GM12878 (cell line): Measurements from ENCODE around the gene SUPT7L. TPM values are rescaled to one million over a fixed set of nuclear protein-coding genes. Genes with fewer than 3 reads are reported as not detected.

Source experiments
- ATAC-seq: fragments of 200-7000 bp; cut with Tn5 transposase; 3 replicates; pipeline ENCODE4 v1.9.1; 2020; ENCODE audit warnings: mild to moderate bottlenecking, moderate library complexity
- BruUV-seq: library from RNA; stranded (reverse); fragments of 400-500 nt; replicated peaks from 2 replicates; lab custom pipeline; 2021; lab: Mats Ljungman, UMichigan
- CTCF ChIA-PET: fragments of 300-600 bp; sonication (Branson Sonifier 250); formaldehyde crosslinking; extraction: SDS; loops from one replicate; lab custom pipeline; 2021; ENCODE audit warnings: inconsistent platforms; lab: Yijun Ruan, JAX
- POLR2A ChIA-PET: fragments of 350-600 bp; formaldehyde crosslinking; extraction: SDS; loops from one replicate; lab custom pipeline; 2021; ENCODE audit warnings: inconsistent platforms; lab: Charles Lee
- RAD21 ChIA-PET: fragments of 300-600 bp; sonication (Branson Sonifier 250); formaldehyde crosslinking; loops from one replicate; lab custom pipeline; 2023; ENCODE audit warnings: antibody characterized with exemption; ENCODE audit not compliant: unreplicated experiment; lab: Charles Lee
- SMC1A ChIA-PET: fragments of 300-600 bp; sonication (Branson Sonifier 250); formaldehyde crosslinking; loops from one replicate; lab custom pipeline; 2023; ENCODE audit not compliant: unreplicated experiment, uncharacterized antibody; lab: Charles Lee
- DNase-seq: peaks from one replicate; pipeline ENCODE4 v3.0.0-alpha.2; 2011; ENCODE audit warnings: low read depth, low spot score
- FAIRE-seq: peaks from 3 replicates; lab custom pipeline; 2011; peaks lifted over from hg19 to GRCh38; lab: Jason Lieb, UNC
- H2AFZ ChIP-seq: 2 replicates; pipeline ENCODE4 v1.6.0; 2011; ENCODE audit warnings: low read depth, low read length, control low read depth; ENCODE audit not compliant: control insufficient read depth
- H3K27ac ChIP-seq: 2 replicates; pipeline ENCODE4 v1.5.1; 2011; ENCODE audit warnings: control low read depth; ENCODE audit not compliant: control insufficient read depth, insufficient read depth
- H3K27me3 ChIP-seq, 2 experiments: replicated peaks in 1 of 2; 2 replicates each; pipeline versions ENCODE4 v1.6.0 to v1.6.1; 2011; ENCODE audit warnings: low read length in 1 of 2; ENCODE audit not compliant: control insufficient read depth in 2 of 2, insufficient read depth in 2 of 2
- H3K36me3 ChIP-seq, 2 experiments: 2 replicates each; pipeline ENCODE4 v1.5.1; 2011; ENCODE audit warnings: low read length in 1 of 2; ENCODE audit not compliant: control insufficient read depth in 2 of 2, insufficient read depth in 2 of 2
- H3K4me1 ChIP-seq: 2 replicates; pipeline ENCODE4 v1.6.1; 2011; ENCODE audit warnings: mild to moderate bottlenecking, low read length, moderate library complexity, mixed read lengths; ENCODE audit not compliant: control insufficient read depth, insufficient read depth
- H3K4me2 ChIP-seq: 2 replicates; pipeline ENCODE4 v1.6.0; 2011; ENCODE audit warnings: control low read depth; ENCODE audit not compliant: control insufficient read depth, insufficient read depth
- H3K4me3 ChIP-seq: fragments of 200-600 bp; sonication (generic); 2 replicates; pipeline ENCODE4 v1.5.1; 2016
- H3K79me2 ChIP-seq: 2 replicates; pipeline ENCODE4 v1.6.0; 2011; ENCODE audit warnings: low read length; ENCODE audit not compliant: control insufficient read depth, insufficient read depth
- H3K9ac ChIP-seq: 2 replicates; pipeline ENCODE4 v1.8.0; 2011; ENCODE audit warnings: low read length, control low read depth, mixed read lengths; ENCODE audit not compliant: control insufficient read depth, insufficient read depth
- H3K9me3 ChIP-seq: replicated peaks from 3 replicates; pipeline ENCODE4 v1.5.1; 2011; ENCODE audit warnings: mild to moderate bottlenecking, low read length; ENCODE audit not compliant: control insufficient read depth, insufficient read depth
- H4K20me1 ChIP-seq: 2 replicates; pipeline ENCODE4 v1.6.0; 2011; ENCODE audit not compliant: control insufficient read depth, insufficient read depth
- HDGF ChIP-seq: fragments of 450-650 bp; IDR thresholded peaks from 2 replicates; pipeline ENCODE4 v1.6.1; 2016; ENCODE audit warnings: antibody characterized with exemption
- KLF5 ChIP-seq: fragments of 450-650 bp; IDR thresholded peaks from 2 replicates; pipeline ENCODE4 v1.6.1; 2014; ENCODE audit warnings: mild to moderate bottlenecking; ENCODE audit not compliant: partially characterized antibody
- RAD21 ChIP-seq: IDR thresholded peaks from 2 replicates; pipeline ENCODE4 v1.6.1; 2011; ENCODE audit warnings: mild to moderate bottlenecking, low read depth, low read length, moderate library complexity; ENCODE audit not compliant: insufficient read depth
- SUZ12 ChIP-seq: fragments of 200-600 bp; sonication (generic); IDR thresholded peaks from one replicate; pipeline ENCODE4 v1.6.1; 2018; ENCODE audit warnings: antibody characterized with exemption, mild to moderate bottlenecking; ENCODE audit not compliant: unreplicated experiment
- WGBS: methylation state at CpG from one replicate; pipeline ENCODE4 v1.1.6; 2016; ENCODE audit warnings: low lambda C conversion rate; ENCODE audit not compliant: insufficient replicate concordance, insufficient coverage; ENCODE audit errors: missing lambda C conversion rate; 5-methylcytosine and 5-hydroxymethylcytosine counted together
- in situ Hi-C: fragments of 300-500 bp; cut with MboI; formaldehyde crosslinking; loops from 9 replicates; pipeline ENCODE4 v1.14.3; 2018; ENCODE audit warnings: mixed read lengths
- intact Hi-C: fragments of 100-400 bp; cut with micrococcal nuclease; formaldehyde crosslinking; loops from one replicate; pipeline ENCODE4 v1.14.2; 2022; ENCODE audit not compliant: unreplicated experiment
- polyA plus RNA-seq, 11 experiments: library from polyadenylated mRNA; depleted of rRNA in 4 of 11; unstranded in 6 of 11; stranded (reverse) in 5 of 11; fragments of >200 nt; fragmentation: Nextera tagmentation in 4 of 11; fragmentation: Illumina TruSeq in 1 of 11; extraction: Ambion mirVana in 4 of 11; extraction: Trizol in 1 of 11; gene quantifications; 1 replicate in 1 of 11; 2 replicates in 10 of 11; pipeline versions ENCODE4 v1.2.1 to v1.2.3, GENCODE V29; 2011 to 2016; ENCODE audit warnings: inconsistent platforms in 2 of 11, missing spikeins in 2 of 11, low read depth in 1 of 11
- total RNA-seq, 4 experiments: library from RNA; depleted of rRNA in 3 of 4; stranded (reverse); fragments of >200 nt in 3 of 4; fragmentation: Illumina TruSeq in 1 of 4; extraction: Trizol in 1 of 4; gene quantifications; 2 replicates each; pipeline versions ENCODE4 v1.2.1 to v1.2.3, GENCODE V29; 2013 to 2021
- TF ChIP-seq, protein P1 (sequence below): fragments of 450-650 bp; IDR thresholded peaks from 2 replicates; pipeline ENCODE4 v1.6.1; 2017; ENCODE audit warnings: mild to moderate bottlenecking, moderate library complexity

The SUPT7L gene
- total and polyA plus RNA-seq, 10 of the 15 experiments (the other 5 are each of a cell fraction or from before 2014, with no cell fraction given): 10.2 to 43.7 (median 21.3) TPM

DNA sequence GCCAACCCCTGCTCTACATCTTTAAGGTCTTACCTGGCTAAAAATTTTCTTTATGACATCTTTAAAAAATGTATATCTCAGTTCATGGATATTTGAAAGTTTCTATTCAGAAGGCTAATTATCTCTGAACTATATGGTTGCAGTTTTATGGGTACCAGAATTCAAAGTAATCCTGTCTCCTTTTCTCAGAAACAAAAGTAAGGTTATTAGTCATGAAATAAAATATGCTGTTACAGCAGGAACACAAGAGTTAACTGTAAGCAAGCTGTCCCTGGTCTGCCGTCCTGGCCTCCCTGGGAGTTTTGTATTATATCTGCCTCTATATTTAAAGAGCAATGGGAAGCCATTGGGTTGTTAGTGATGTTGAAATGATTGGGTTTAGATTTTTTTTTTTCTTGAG, 34.2 kb upstream of the SUPT7L start:
- ATAC-seq (no peak), FAIRE-seq (no peak), DNase-seq (no peak)
- TF ChIP-seq, protein P1, sequence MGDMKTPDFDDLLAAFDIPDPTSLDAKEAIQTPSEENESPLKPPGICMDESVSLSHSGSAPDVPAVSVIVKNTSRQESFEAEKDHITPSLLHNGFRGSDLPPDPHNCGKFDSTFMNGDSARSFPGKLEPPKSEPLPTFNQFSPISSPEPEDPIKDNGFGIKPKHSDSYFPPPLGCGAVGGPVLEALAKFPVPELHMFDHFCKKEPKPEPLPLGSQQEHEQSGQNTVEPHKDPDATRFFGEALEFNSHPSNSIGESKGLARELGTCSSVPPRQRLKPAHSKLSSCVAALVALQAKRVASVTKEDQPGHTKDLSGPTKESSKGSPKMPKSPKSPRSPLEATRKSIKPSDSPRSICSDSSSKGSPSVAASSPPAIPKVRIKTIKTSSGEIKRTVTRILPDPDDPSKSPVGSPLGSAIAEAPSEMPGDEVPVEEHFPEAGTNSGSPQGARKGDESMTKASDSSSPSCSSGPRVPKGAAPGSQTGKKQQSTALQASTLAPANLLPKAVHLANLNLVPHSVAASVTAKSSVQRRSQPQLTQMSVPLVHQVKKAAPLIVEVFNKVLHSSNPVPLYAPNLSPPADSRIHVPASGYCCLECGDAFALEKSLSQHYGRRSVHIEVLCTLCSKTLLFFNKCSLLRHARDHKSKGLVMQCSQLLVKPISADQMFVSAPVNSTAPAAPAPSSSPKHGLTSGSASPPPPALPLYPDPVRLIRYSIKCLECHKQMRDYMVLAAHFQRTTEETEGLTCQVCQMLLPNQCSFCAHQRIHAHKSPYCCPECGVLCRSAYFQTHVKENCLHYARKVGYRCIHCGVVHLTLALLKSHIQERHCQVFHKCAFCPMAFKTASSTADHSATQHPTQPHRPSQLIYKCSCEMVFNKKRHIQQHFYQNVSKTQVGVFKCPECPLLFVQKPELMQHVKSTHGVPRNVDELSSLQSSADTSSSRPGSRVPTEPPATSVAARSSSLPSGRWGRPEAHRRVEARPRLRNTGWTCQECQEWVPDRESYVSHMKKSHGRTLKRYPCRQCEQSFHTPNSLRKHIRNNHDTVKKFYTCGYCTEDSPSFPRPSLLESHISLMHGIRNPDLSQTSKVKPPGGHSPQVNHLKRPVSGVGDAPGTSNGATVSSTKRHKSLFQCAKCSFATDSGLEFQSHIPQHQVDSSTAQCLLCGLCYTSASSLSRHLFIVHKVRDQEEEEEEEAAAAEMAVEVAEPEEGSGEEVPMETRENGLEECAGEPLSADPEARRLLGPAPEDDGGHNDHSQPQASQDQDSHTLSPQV: no peak
- no peak for TF ChIP-seq KLF5
- TF ChIP-seq HDGF: no peak
- TF ChIP-seq RAD21: no peak
- no peak for TF ChIP-seq SUZ12
- RAD21 ChIA-PET: no interaction called here
- intact Hi-C loops: no loop called here
- SMC1A ChIA-PET: no interaction called here
- in situ Hi-C loops: no loop called here
- H2AFZ ChIP-seq: no peak overlapping the region
- WGBS: 40% methylated on average over 1 of the region's 1 CpG
- POLR2A ChIA-PET: no interaction called here
- no peaks in the 10 kb centered on the region for H3K79me2 ChIP-seq
- H3K27ac ChIP-seq: no peak overlapping the region
- no TSS peak for BruUV-seq
- CTCF ChIA-PET: no interaction called here
- no peaks in the 10 kb centered on the region for H3K4me1 ChIP-seq
- no peak overlapping the region for H3K9ac ChIP-seq
- no peaks in the 10 kb centered on the region for H3K27me3 ChIP-seq
- H3K4me3 ChIP-seq: no peak overlapping the region
- H3K36me3 ChIP-seq: peaks cover 0 to 7% of the 10 kb centered on the region in 2 experiments; a peak in 3 of 4 replicates
- H3K4me2 ChIP-seq: no peak overlapping the region
- no peaks in the 10 kb centered on the region for H4K20me1 ChIP-seq
- H3K9me3 ChIP-seq: no peaks in the 10 kb centered on the region
